ENCODE data around the gene AMER1.
"Not testable (repeated sequence)": the region's sequence is repeated elsewhere in the genome, so short reads cannot be mapped to it uniquely, and the experiment has no call there.

The AMER1 gene

GRCh38 chrX:64213989-64214388 is 8.5 kb upstream of the AMER1 start:
- H2BK120ac ChIP-seq (ENCODE audit: insufficient read depth, low read length, poor library complexity); H3K36me3 ChIP-seq (ENCODE audit: control insufficient read depth in 1 of 2, insufficient read depth in 2 of 2, low read length in 2 of 2); H3K9ac ChIP-seq (ENCODE audit: low read length); H4K8ac ChIP-seq (ENCODE audit: low read depth, low read length); H3K27me3 ChIP-seq (ENCODE audit: insufficient read depth, low read length); H3K23ac ChIP-seq (ENCODE audit: low read length); H3K9me3 ChIP-seq (ENCODE audit: insufficient read depth, low read depth, low read length); H3K4me1 ChIP-seq (ENCODE audit: control insufficient read depth in 1 of 2, insufficient read depth in 2 of 2, low read length in 2 of 2); H2BK12ac ChIP-seq (ENCODE audit: low read length); H3K4ac ChIP-seq (ENCODE audit: low read depth, low read length); H3K27ac ChIP-seq (ENCODE audit: low read depth, low read length); H3K4me2 ChIP-seq (ENCODE audit: low read length); H3K79me1 ChIP-seq (ENCODE audit: low read length); H4K91ac ChIP-seq (ENCODE audit: low read depth, low read length); H3K79me2 ChIP-seq (ENCODE audit: control insufficient read depth, insufficient read depth, low read length, poor library complexity); H4K12ac ChIP-seq (ENCODE audit: low read depth, low read length); H2BK5ac ChIP-seq (ENCODE audit: low read depth, low read length, poor library complexity); H2AK5ac ChIP-seq (ENCODE audit: low read length); H3K18ac ChIP-seq (ENCODE audit: low read length); H3K14ac ChIP-seq (ENCODE audit: low read length); H2AFZ ChIP-seq (ENCODE audit: insufficient read depth, low read length, poor library complexity); H3K4me3 ChIP-seq (ENCODE audit: low read depth, low read length): not testable (repeated sequence)
- peak in 1 of 2 donors; percentile 1 for DNase-seq

GRCh38 chrX:64206556-64207162 is 1.2 kb upstream of the AMER1 start:
- H3K36me3 ChIP-seq (ENCODE audit: control insufficient read depth in 1 of 2, insufficient read depth in 2 of 2, low read length in 2 of 2): no peaks in the 10 kb centered on the region

GRCh38 chrX:64205735-64206501 is 410 bp upstream of the AMER1 start:
- H3K36me3 ChIP-seq (ENCODE audit: control insufficient read depth in 1 of 2, insufficient read depth in 2 of 2, low read length in 2 of 2): no peaks in the 10 kb centered on the region
- no peaks in the 10 kb centered on the region for H3K27me3 ChIP-seq (ENCODE audit: insufficient read depth, low read length)
- H3K9ac ChIP-seq (ENCODE audit: low read length): no peak overlapping the region
- H3K79me2 ChIP-seq (ENCODE audit: control insufficient read depth, insufficient read depth, low read length, poor library complexity): peaks cover 2% of the 10 kb centered on the region
- peak overlapping the region; percentile 70 for H3K14ac ChIP-seq (ENCODE audit: low read length)
- peak overlapping the region; percentile 24 for H2BK120ac ChIP-seq (ENCODE audit: insufficient read depth, low read length, poor library complexity)
- peak overlapping the region; percentile 68 for H4K91ac ChIP-seq (ENCODE audit: low read depth, low read length)
- H3K4me1 ChIP-seq (ENCODE audit: control insufficient read depth in 1 of 2, insufficient read depth in 2 of 2, low read length in 2 of 2): peaks cover 8 to 14% of the 10 kb centered on the region in 2 experiments
- WGBS (ENCODE audit: extremely low coverage, insufficient coverage, insufficient read length): no CpG with 5 or more reads among the region's 45 CpGs
- H3K79me1 ChIP-seq (ENCODE audit: low read length): peaks cover 8% of the 10 kb centered on the region
- peak overlapping the region; percentile 81 for H3K4me3 ChIP-seq (ENCODE audit: low read depth, low read length)
- H2BK12ac ChIP-seq (ENCODE audit: low read length): no peak overlapping the region
- H3K23ac ChIP-seq (ENCODE audit: low read length): no peak overlapping the region
- peak overlapping the region; percentile 90 for H4K12ac ChIP-seq (ENCODE audit: low read depth, low read length)
- H3K9me3 ChIP-seq (ENCODE audit: insufficient read depth, low read depth, low read length): no peaks in the 10 kb centered on the region
- peak overlapping the region; percentile 73 for H2BK5ac ChIP-seq (ENCODE audit: low read depth, low read length, poor library complexity)
- no peak overlapping the region for H3K4ac ChIP-seq (ENCODE audit: low read depth, low read length)
- peak overlapping the region; percentile 89 for H3K4me2 ChIP-seq (ENCODE audit: low read length)
- H4K8ac ChIP-seq (ENCODE audit: low read depth, low read length): peak overlapping the region; percentile 76
- peak overlapping the region; percentile 14 for H3K18ac ChIP-seq (ENCODE audit: low read length)
- H2AK5ac ChIP-seq (ENCODE audit: low read length): no peak overlapping the region
- H2AFZ ChIP-seq (ENCODE audit: insufficient read depth, low read length, poor library complexity): peak overlapping the region; percentile 78
- H3K27ac ChIP-seq (ENCODE audit: low read depth, low read length): peak overlapping the region; percentile 43
- DNase-seq: peak; percentile 82 to 83

More at GRCh38 chrX:64206556-64207162, 1.2 kb upstream of the AMER1 start:
- peak overlapping the region; percentile 60 for H3K27ac ChIP-seq (ENCODE audit: low read depth, low read length)
- H3K79me1 ChIP-seq (ENCODE audit: low read length): peaks cover 8% of the 10 kb centered on the region
- no peak overlapping the region for H2AK5ac ChIP-seq (ENCODE audit: low read length)
- H2BK12ac ChIP-seq (ENCODE audit: low read length): no peak overlapping the region
- no peak overlapping the region for H3K4ac ChIP-seq (ENCODE audit: low read depth, low read length)
- DNase-seq: no peak
- peak overlapping the region; percentile 90 for H4K12ac ChIP-seq (ENCODE audit: low read depth, low read length)
- no CpG with 5 or more reads among the region's 5 CpGs for WGBS (ENCODE audit: extremely low coverage, insufficient coverage, insufficient read length)
- no peak overlapping the region for H3K14ac ChIP-seq (ENCODE audit: low read length)
- no peaks in the 10 kb centered on the region for H3K9me3 ChIP-seq (ENCODE audit: insufficient read depth, low read depth, low read length)
- no peaks in the 10 kb centered on the region for H3K27me3 ChIP-seq (ENCODE audit: insufficient read depth, low read length)
- H2BK5ac ChIP-seq (ENCODE audit: low read depth, low read length, poor library complexity): no peak overlapping the region
- H3K9ac ChIP-seq (ENCODE audit: low read length): no peak overlapping the region
- peaks cover 2% of the 10 kb centered on the region for H3K79me2 ChIP-seq (ENCODE audit: control insufficient read depth, insufficient read depth, low read length, poor library complexity)
- H4K8ac ChIP-seq (ENCODE audit: low read depth, low read length): peak overlapping the region; percentile 76
- H4K91ac ChIP-seq (ENCODE audit: low read depth, low read length): peak overlapping the region; percentile 68
- no peak overlapping the region for H3K18ac ChIP-seq (ENCODE audit: low read length)
- peaks cover 8 to 12% of the 10 kb centered on the region in 2 experiments for H3K4me1 ChIP-seq (ENCODE audit: control insufficient read depth in 1 of 2, insufficient read depth in 2 of 2, low read length in 2 of 2)
- H3K4me3 ChIP-seq (ENCODE audit: low read depth, low read length): no peak overlapping the region
- no peak overlapping the region for H3K23ac ChIP-seq (ENCODE audit: low read length)
- peak overlapping the region; percentile 89 for H3K4me2 ChIP-seq (ENCODE audit: low read length)
- H2AFZ ChIP-seq (ENCODE audit: insufficient read depth, low read length, poor library complexity): no peak overlapping the region
- no peak overlapping the region for H2BK120ac ChIP-seq (ENCODE audit: insufficient read depth, low read length, poor library complexity)

- H4K8ac ChIP-seq (ENCODE audit: low read depth, low read length): peak overlapping the region; percentile 70
- peak overlapping the region; percentile 5 for H3K14ac ChIP-seq (ENCODE audit: low read length)
- H3K27ac ChIP-seq (ENCODE audit: low read depth, low read length): no peak overlapping the region
- H3K36me3 ChIP-seq (ENCODE audit: control insufficient read depth in 1 of 2, insufficient read depth in 2 of 2, low read length in 2 of 2): no peaks in the 10 kb centered on the region
- WGBS (ENCODE audit: extremely low coverage, insufficient coverage, insufficient read length): no CpG with 5 or more reads among the region's 46 CpGs
- peak overlapping the region; percentile 29 for H3K18ac ChIP-seq (ENCODE audit: low read length)
- no peak overlapping the region for H3K4ac ChIP-seq (ENCODE audit: low read depth, low read length)
- H2BK5ac ChIP-seq (ENCODE audit: low read depth, low read length, poor library complexity): no peak overlapping the region
- H3K4me1 ChIP-seq (ENCODE audit: control insufficient read depth in 1 of 2, insufficient read depth in 2 of 2, low read length in 2 of 2): peaks cover 8 to 14% of the 10 kb centered on the region in 2 experiments
- H3K79me2 ChIP-seq (ENCODE audit: control insufficient read depth, insufficient read depth, low read length, poor library complexity): peaks cover 2% of the 10 kb centered on the region
- peak overlapping the region; percentile 89 for H3K4me2 ChIP-seq (ENCODE audit: low read length)
- no peak overlapping the region for H3K23ac ChIP-seq (ENCODE audit: low read length)
- no peak overlapping the region for H2AK5ac ChIP-seq (ENCODE audit: low read length)
- H4K91ac ChIP-seq (ENCODE audit: low read depth, low read length): peak overlapping the region; percentile 54
- H3K79me1 ChIP-seq (ENCODE audit: low read length): peaks cover 8% of the 10 kb centered on the region
- H3K9ac ChIP-seq (ENCODE audit: low read length): peak overlapping the region; percentile 76
- no peak overlapping the region for H2BK12ac ChIP-seq (ENCODE audit: low read length)
- H3K27me3 ChIP-seq (ENCODE audit: insufficient read depth, low read length): no peaks in the 10 kb centered on the region
- H3K4me3 ChIP-seq (ENCODE audit: low read depth, low read length): peak overlapping the region; percentile 81
- H2AFZ ChIP-seq (ENCODE audit: insufficient read depth, low read length, poor library complexity): no peak overlapping the region
- H4K12ac ChIP-seq (ENCODE audit: low read depth, low read length): no peak overlapping the region
- no peak overlapping the region for H2BK120ac ChIP-seq (ENCODE audit: insufficient read depth, low read length, poor library complexity)
- H3K9me3 ChIP-seq (ENCODE audit: insufficient read depth, low read depth, low read length): no peaks in the 10 kb centered on the region
- peak in 1 of 2 donors; percentile 6 for DNase-seq
Measured at GRCh38 chrX:64204701-64205440, 637 bp downstream of the AMER1 start.

All from trophoblast cell (in vitro differentiated cells and primary cell).